K562 (cell line): ENCODE results near the gene TRAIP. TPM values are rescaled to one million over a fixed set of nuclear protein-coding genes. Genes with fewer than 3 reads are reported as not detected.

Source experiments
- ATAC-seq: fragments of 200-7000 bp; cut with Tn5 transposase; 3 replicates; pipeline ENCODE4 v1.9.1; 2020; ENCODE audit warnings: moderate library complexity
- BruUV-seq: library from RNA; stranded (reverse); fragments of 400-500 nt; replicated peaks from 2 replicates; lab custom pipeline; 2021; lab: Mats Ljungman, UMichigan
- CTCF ChIA-PET: fragments of 300-600 bp; formaldehyde crosslinking; extraction: SDS; loops from one replicate; lab custom pipeline; 2021; ENCODE audit warnings: low intra/inter-chr PET ratio; lab: Yijun Ruan, JAX
- POLR2A ChIA-PET: fragments of 300-600, 350-650 bp; sonication (Branson Sonifier 250); formaldehyde crosslinking; extraction: SDS; loops from one replicate; lab custom pipeline; 2021; ENCODE audit warnings: antibody characterized with exemption, inconsistent platforms; lab: Yijun Ruan, JAX
- DNase-seq, 4 experiments: peaks; one replicate each; pipeline versions ENCODE4 v3.0.0 to v3.0.0-alpha.2; 2011 to 2018; ENCODE audit warnings: low spot score in 3 of 4, mixed read lengths in 3 of 4; ENCODE audit errors: extremely low read depth in 1 of 4
- FAIRE-seq: peaks from 2 replicates; lab custom pipeline; 2011; peaks lifted over from hg19 to GRCh38; lab: Jason Lieb, UNC
- H2AFZ ChIP-seq: 2 replicates; pipeline ENCODE4 v1.6.0; 2011; ENCODE audit warnings: low read depth, low read length, control low read depth, inconsistent platforms
- H3K27ac ChIP-seq: fragments of 200-600 bp; 3 replicates; pipeline ENCODE4 v1.8.0; 2011; ENCODE audit warnings: low read depth, mild to moderate bottlenecking, control low read depth, inconsistent platforms, low read length, moderate library complexity, mixed read lengths; ENCODE audit errors: extremely low read depth
- H3K27me3 ChIP-seq, 2 experiments: fragments of 300-600 bp in 1 of 2; 2 replicates in 1 of 2; 3 replicates in 1 of 2; pipeline versions ENCODE4 v1.6.0 to v1.8.0; 2011; ENCODE audit warnings: inconsistent platforms in 2 of 2, low read length in 2 of 2, mild to moderate bottlenecking in 1 of 2, mixed read lengths in 1 of 2, moderate library complexity in 1 of 2; ENCODE audit not compliant: control insufficient read depth in 2 of 2, insufficient read depth in 2 of 2
- H3K36me3 ChIP-seq: fragments of 300-600 bp; 3 replicates; pipeline ENCODE4 v1.8.0; 2011; ENCODE audit warnings: mild to moderate bottlenecking, low read length, inconsistent platforms; ENCODE audit not compliant: control insufficient read depth, insufficient read depth
- H3K4me1 ChIP-seq, 2 experiments: fragments of 200-600 bp in 1 of 2; replicated peaks in 1 of 2; 2 replicates in 1 of 2; 3 replicates in 1 of 2; pipeline versions ENCODE4 v1.5.1 to v1.8.0; 2011; ENCODE audit warnings: inconsistent platforms in 2 of 2, low read length in 2 of 2, mild to moderate bottlenecking in 1 of 2, mixed read lengths in 1 of 2, moderate library complexity in 1 of 2; ENCODE audit not compliant: control insufficient read depth in 2 of 2, insufficient read depth in 2 of 2
- H3K4me2 ChIP-seq: 2 replicates; pipeline ENCODE4 v1.6.1; 2011; ENCODE audit warnings: low read length, control low read depth, inconsistent platforms, mixed read lengths; ENCODE audit not compliant: insufficient read depth
- H3K4me3 ChIP-seq: fragments of 200-600 bp; sonication (generic), shearing (Covaris generic); 2 replicates; pipeline ENCODE4 v1.5.1; 2016; ENCODE audit warnings: control low read depth, inconsistent platforms
- H3K79me2 ChIP-seq: fragments of 200-600 bp; 3 replicates; pipeline ENCODE4 v1.8.0; 2011; ENCODE audit warnings: low read length, inconsistent platforms; ENCODE audit not compliant: control insufficient read depth, insufficient read depth
- H3K9ac ChIP-seq, 2 experiments: 2 replicates each; pipeline versions ENCODE4 v1.6.0 to v1.6.1; 2011; ENCODE audit warnings: low read depth in 2 of 2, low read length in 2 of 2, control low read depth in 1 of 2, inconsistent platforms in 1 of 2, mild to moderate bottlenecking in 1 of 2, mixed read lengths in 1 of 2; ENCODE audit not compliant: insufficient read depth in 1 of 2
- H3K9me1 ChIP-seq: one replicate; pipeline ENCODE4 v1.6.0; 2011; ENCODE audit warnings: inconsistent platforms, mild to moderate bottlenecking, low read length, moderate library complexity; ENCODE audit not compliant: control insufficient read depth, insufficient read depth
- H3K9me3 ChIP-seq: replicated peaks from 2 replicates; pipeline ENCODE4 v1.5.1; 2011; ENCODE audit warnings: low read depth, low read length, inconsistent platforms; ENCODE audit not compliant: control insufficient read depth, insufficient read depth
- H4K20me1 ChIP-seq: replicated peaks from 2 replicates; pipeline ENCODE4 v1.6.1; 2011; ENCODE audit warnings: low read length, inconsistent platforms, mixed read lengths; ENCODE audit not compliant: control insufficient read depth, insufficient read depth
- FOXJ3 ChIP-seq: sonication (generic); formaldehyde crosslinking; IDR thresholded peaks from 2 replicates; pipeline ENCODE4 v1.4.0; 2020; ENCODE audit warnings: mild to moderate bottlenecking, missing genetic modification reagents
- GATA2 ChIP-seq: sonication (generic); formaldehyde crosslinking; IDR thresholded peaks from 2 replicates; pipeline ENCODE4 v1.4.0; 2020; ENCODE audit warnings: mild to moderate bottlenecking, missing genetic modification reagents
- MECOM ChIP-seq: fragments of 250-450 bp; sonication (Bioruptor Pico); IDR thresholded peaks from 2 replicates; pipeline ENCODE4 v1.8.0; 2022; ENCODE audit warnings: inconsistent platforms
- NFRKB ChIP-seq: fragments of 450-650 bp; IDR thresholded peaks from 2 replicates; pipeline ENCODE4 v1.6.1; 2016; ENCODE audit warnings: low read depth
- PHF8 ChIP-seq: fragments of 200-600 bp; sonication (generic); IDR thresholded peaks from 2 replicates; pipeline ENCODE4 v1.6.1; 2012; ENCODE audit warnings: mixed run types, mild to moderate bottlenecking, inconsistent platforms, low read length, moderate library complexity, borderline replicate concordance
- ZNF589 ChIP-seq: fragments of 200-800 bp; sonication (Bioruptor generic); IDR thresholded peaks from 2 replicates; pipeline ENCODE4 v1.6.1; 2016; ENCODE audit warnings: low read depth, missing genetic modification characterization, missing compliant biosample characterization
- ZNF830 ChIP-seq: fragments of 250-450 bp; sonication (Bioruptor Pico); IDR thresholded peaks from 2 replicates; pipeline ENCODE4 v1.5.0; 2021; ENCODE audit warnings: mild to moderate bottlenecking
- ZSCAN29 ChIP-seq: fragments of 450-650 bp; IDR thresholded peaks from 2 replicates; pipeline ENCODE4 v1.6.1; 2017
- WGBS: fragments of 100-300 bp; shearing (Covaris generic); methylation state at CpG from one replicate; pipeline ENCODE4 v1.1.6; 2016; ENCODE audit warnings: low coverage, mixed read lengths; ENCODE audit not compliant: insufficient coverage; ENCODE audit errors: missing lambda C conversion rate; 5-methylcytosine and 5-hydroxymethylcytosine counted together
- in situ Hi-C: fragments of 300-500 bp; cut with MboI; formaldehyde crosslinking; loops from 4 replicates; pipeline ENCODE4 v1.15.0; 2018; ENCODE audit warnings: inconsistent platforms, mixed read lengths
- intact Hi-C: fragments of 100-400 bp; cut with micrococcal nuclease; formaldehyde crosslinking; loops from 2 replicates; pipeline ENCODE4 v1.14.2; 2022
- polyA plus RNA-seq, 8 experiments: library from polyadenylated mRNA; depleted of rRNA in 4 of 8; stranded (reverse) in 5 of 8; unstranded in 3 of 8; fragments of >200 nt; fragmentation: Nextera tagmentation in 2 of 8; fragmentation: Illumina TruSeq in 1 of 8; extraction: Ambion mirVana in 2 of 8; extraction: Trizol in 1 of 8; gene quantifications; 2 replicates each; pipeline versions ENCODE4 v1.2.1 to v1.2.3, GENCODE V29; 2011 to 2014; ENCODE audit warnings: inconsistent platforms in 1 of 8, missing spikeins in 1 of 8
- total RNA-seq, 7 experiments: library from RNA; depleted of rRNA in 6 of 7; stranded (reverse); fragments of >200 nt in 6 of 7; fragmentation: Illumina TruSeq in 2 of 7; extraction: Trizol in 2 of 7; gene quantifications; 2 replicates each; pipeline versions ENCODE4 v1.2.1 to v1.2.3, GENCODE V29; 2011 to 2021; ENCODE audit warnings: low replicate concordance in 1 of 7
- TF ChIP-seq, protein P1 (sequence below), 2 experiments: fragments of 450-650 bp; conservative IDR thresholded peaks; 2 replicates each; pipeline ENCODE4 v1.6.1; 2017; ENCODE audit warnings: mild to moderate bottlenecking in 2 of 2, moderate library complexity in 2 of 2
- TF ChIP-seq, protein P2 (sequence below): IDR thresholded peaks from 2 replicates; pipeline ENCODE4 v1.6.1; 2011; ENCODE audit warnings: borderline replicate concordance, low read depth, mild to moderate bottlenecking, moderate library complexity, low read length; ENCODE audit not compliant: insufficient read depth, poor library complexity, severe bottlenecking
- TF ChIP-seq, protein P3 (sequence below): fragments of 250-450 bp; sonication (Bioruptor Pico); IDR thresholded peaks from 2 replicates; pipeline ENCODE4 v1.8.0; 2022; ENCODE audit warnings: moderate library complexity, mild to moderate bottlenecking, inconsistent platforms
- TF ChIP-seq, protein P4 (sequence below): fragments of 450-650 bp; IDR thresholded peaks from 2 replicates; pipeline ENCODE4 v1.6.1; 2017; ENCODE audit warnings: mild to moderate bottlenecking, moderate library complexity

Gene TRAIP
- total and polyA plus RNA-seq, 9 of the 15 experiments (the other 6 are each of a cell fraction or from before 2014, with no cell fraction given), result 14.3 to 38.6 (median 21.2) TPM

DNA sequence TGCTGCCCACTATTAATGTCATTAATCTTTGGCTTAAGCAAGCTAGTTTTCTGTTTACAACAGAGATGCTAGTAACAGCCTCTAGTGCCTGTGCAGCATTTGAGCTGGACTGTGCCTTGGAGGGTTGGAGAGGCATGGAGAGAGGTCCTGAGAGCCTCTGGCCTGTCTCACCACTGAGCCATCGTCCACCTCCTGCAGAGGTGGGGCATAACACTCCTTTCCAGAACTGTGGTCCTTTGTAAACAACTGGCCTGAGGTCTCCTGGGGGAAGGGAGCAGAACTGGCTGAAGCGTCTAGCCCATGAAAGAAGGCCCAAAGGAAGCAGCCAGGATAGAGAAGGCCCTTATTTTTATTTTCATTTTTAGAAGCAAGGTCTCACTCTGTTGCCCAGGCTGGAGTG is 23.4 kb upstream of the TRAIP start:
- H3K9ac ChIP-seq, result no peak overlapping the region
- intact Hi-C loops, result no loop called here
- WGBS, result 39% methylated on average over 2 of the region's 2 CpGs
- ChIA-PET POLR2A (no interaction called here), CTCF (no interaction called here)
- no peak overlapping the region for H3K27ac ChIP-seq
- no peak overlapping the region for H2AFZ ChIP-seq
- H3K9me3 ChIP-seq, result no peaks in the 10 kb centered on the region
- H3K36me3 ChIP-seq, result no peaks in the 10 kb centered on the region
- in situ Hi-C loops, result no loop called here
- DNase-seq, result no peak
- no peaks in the 10 kb centered on the region for H3K9me1 ChIP-seq
- BruUV-seq, result no TSS peak
- H3K4me2 ChIP-seq, result no peak overlapping the region
- H4K20me1 ChIP-seq, result no peaks in the 10 kb centered on the region
- no peak for ATAC-seq
- H3K4me3 ChIP-seq, result no peak overlapping the region
- FAIRE-seq, result no peak
- no peaks in the 10 kb centered on the region; a peak in 1 of 5 replicates for H3K27me3 ChIP-seq
- peaks cover 11 to 14% of the 10 kb centered on the region in 2 experiments; a peak in 4 of 5 replicates for H3K4me1 ChIP-seq
- no peaks in the 10 kb centered on the region for H3K79me2 ChIP-seq
- TF ChIP-seq ZNF830 (no peak), PHF8 (no peak), FOXJ3 (CRISPR knock-in tag) (no peak), NFRKB (no peak), ZSCAN29 (no peak), MECOM (CRISPR knock-in tag) (no peak), ZNF589 (CRISPR knock-in tag) (no peak), GATA2 (CRISPR knock-in tag) (no peak)
- TF ChIP-seq, protein P1, sequence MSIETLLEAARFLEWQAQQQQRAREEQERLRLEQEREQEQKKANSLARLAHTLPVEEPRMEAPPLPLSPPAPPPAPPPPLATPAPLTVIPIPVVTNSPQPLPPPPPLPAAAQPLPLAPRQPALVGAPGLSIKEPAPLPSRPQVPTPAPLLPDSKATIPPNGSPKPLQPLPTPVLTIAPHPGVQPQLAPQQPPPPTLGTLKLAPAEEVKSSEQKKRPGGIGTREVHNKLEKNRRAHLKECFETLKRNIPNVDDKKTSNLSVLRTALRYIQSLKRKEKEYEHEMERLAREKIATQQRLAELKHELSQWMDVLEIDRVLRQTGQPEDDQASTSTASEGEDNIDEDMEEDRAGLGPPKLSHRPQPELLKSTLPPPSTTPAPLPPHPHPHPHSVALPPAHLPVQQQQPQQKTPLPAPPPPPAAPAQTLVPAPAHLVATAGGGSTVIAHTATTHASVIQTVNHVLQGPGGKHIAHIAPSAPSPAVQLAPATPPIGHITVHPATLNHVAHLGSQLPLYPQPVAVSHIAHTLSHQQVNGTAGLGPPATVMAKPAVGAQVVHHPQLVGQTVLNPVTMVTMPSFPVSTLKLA (conservative IDR thresholded peaks at IDR 0.05), result no peak
- TF ChIP-seq, protein P2, sequence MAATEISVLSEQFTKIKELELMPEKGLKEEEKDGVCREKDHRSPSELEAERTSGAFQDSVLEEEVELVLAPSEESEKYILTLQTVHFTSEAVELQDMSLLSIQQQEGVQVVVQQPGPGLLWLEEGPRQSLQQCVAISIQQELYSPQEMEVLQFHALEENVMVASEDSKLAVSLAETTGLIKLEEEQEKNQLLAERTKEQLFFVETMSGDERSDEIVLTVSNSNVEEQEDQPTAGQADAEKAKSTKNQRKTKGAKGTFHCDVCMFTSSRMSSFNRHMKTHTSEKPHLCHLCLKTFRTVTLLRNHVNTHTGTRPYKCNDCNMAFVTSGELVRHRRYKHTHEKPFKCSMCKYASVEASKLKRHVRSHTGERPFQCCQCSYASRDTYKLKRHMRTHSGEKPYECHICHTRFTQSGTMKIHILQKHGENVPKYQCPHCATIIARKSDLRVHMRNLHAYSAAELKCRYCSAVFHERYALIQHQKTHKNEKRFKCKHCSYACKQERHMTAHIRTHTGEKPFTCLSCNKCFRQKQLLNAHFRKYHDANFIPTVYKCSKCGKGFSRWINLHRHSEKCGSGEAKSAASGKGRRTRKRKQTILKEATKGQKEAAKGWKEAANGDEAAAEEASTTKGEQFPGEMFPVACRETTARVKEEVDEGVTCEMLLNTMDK, result no peak
- TF ChIP-seq, protein P3, sequence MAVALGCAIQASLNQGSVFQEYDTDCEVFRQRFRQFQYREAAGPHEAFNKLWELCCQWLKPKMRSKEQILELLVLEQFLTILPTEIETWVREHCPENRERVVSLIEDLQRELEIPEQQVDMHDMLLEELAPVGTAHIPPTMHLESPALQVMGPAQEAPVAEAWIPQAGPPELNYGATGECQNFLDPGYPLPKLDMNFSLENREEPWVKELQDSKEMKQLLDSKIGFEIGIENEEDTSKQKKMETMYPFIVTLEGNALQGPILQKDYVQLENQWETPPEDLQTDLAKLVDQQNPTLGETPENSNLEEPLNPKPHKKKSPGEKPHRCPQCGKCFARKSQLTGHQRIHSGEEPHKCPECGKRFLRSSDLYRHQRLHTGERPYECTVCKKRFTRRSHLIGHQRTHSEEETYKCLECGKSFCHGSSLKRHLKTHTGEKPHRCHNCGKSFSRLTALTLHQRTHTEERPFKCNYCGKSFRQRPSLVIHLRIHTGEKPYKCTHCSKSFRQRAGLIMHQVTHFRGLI (CRISPR knock-in tag), result no peak
- TF ChIP-seq, protein P4, sequence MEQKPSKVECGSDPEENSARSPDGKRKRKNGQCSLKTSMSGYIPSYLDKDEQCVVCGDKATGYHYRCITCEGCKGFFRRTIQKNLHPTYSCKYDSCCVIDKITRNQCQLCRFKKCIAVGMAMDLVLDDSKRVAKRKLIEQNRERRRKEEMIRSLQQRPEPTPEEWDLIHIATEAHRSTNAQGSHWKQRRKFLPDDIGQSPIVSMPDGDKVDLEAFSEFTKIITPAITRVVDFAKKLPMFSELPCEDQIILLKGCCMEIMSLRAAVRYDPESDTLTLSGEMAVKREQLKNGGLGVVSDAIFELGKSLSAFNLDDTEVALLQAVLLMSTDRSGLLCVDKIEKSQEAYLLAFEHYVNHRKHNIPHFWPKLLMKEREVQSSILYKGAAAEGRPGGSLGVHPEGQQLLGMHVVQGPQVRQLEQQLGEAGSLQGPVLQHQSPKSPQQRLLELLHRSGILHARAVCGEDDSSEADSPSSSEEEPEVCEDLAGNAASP, result no peak
